Chondrocyte (in vitro differentiated cells): ENCODE data around the gene LIX1L. TPM values are rescaled to one million over a fixed set of nuclear protein-coding genes. Genes with fewer than 3 reads are reported as not detected.

Experiments
- DNase-seq: peaks from one replicate; pipeline ENCODE4 v3.0.0; 2021; ENCODE audit warnings: mixed read lengths, low spot score
- H3K27ac Mint-ChIP-seq: one replicate; pipeline ENCODE4 v1.8.0; 2021; ENCODE audit warnings: mild to moderate bottlenecking, moderate library complexity, mixed read lengths; ENCODE audit not compliant: unreplicated experiment
- H3K27me3 Mint-ChIP-seq: 2 replicates; pipeline ENCODE4 v1.8.0; 2021; ENCODE audit warnings: low read depth, mixed read lengths
- H3K36me3 Mint-ChIP-seq: 2 replicates; pipeline ENCODE4 v1.8.0; 2021; ENCODE audit warnings: low read depth, mixed read lengths
- H3K4me1 Mint-ChIP-seq: 2 replicates; pipeline ENCODE4 v1.8.0; 2021; ENCODE audit warnings: low read depth, mild to moderate bottlenecking, mixed read lengths
- H3K4me3 Mint-ChIP-seq: one replicate; pipeline ENCODE4 v1.8.0; 2021; ENCODE audit warnings: mild to moderate bottlenecking, moderate library complexity, mixed read lengths; ENCODE audit not compliant: unreplicated experiment
- H3K9me3 Mint-ChIP-seq: 2 replicates; pipeline ENCODE4 v1.8.0; 2021; ENCODE audit warnings: low read depth, mixed read lengths
- total RNA-seq: library from RNA; stranded (reverse); gene quantifications from 3 replicates; pipeline ENCODE4 v1.2.1, GENCODE V29; 2021
- TF ChIP-seq, protein P1 (sequence below): fragments of 200-600 bp; sonication (generic); IDR thresholded peaks from 2 replicates; pipeline ENCODE4 v1.5.0; 2021; ENCODE audit warnings: antibody characterized with exemption, mild to moderate bottlenecking, moderate library complexity

LIX1L gene
- total RNA-seq, 1 donor from 2014 or later, result 50.3 TPM

DNA sequence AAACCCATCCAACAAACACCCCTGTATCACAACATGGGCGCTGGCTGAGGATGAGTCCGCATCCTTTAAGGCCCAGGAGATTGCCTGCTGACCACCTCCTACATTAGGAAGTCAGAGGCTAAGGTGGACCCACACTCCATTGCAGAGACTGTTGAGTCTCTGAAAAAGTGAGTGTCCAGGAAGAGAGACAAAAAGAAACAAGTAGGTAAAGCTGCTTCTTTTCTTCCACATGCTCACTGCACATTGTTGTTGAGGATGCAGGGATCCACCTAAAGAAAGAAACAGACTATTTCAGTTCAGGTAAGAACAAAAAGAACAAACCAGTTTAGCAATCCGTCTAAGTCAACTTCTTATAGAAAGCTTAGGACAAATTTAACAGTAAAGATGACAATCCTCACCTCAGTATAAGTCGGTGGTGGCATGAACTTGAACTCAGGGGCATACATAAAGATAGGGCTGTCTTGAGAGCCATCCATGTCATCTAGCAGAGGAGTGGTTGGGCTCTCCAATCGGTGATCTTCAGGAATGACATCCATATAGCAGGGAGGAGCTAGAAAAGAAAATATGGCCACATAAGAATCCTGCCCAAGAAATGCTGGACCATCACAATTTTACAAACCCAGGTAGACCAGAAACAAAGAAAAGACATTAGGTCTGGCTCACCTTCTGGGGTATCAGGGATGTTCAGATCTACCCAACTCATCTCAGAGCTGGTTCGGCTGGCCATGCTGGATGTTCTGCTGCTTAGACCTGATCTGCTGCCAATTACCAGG lies 36.0 kb upstream of the LIX1L start:
- H3K27ac Mint-ChIP-seq, result no peak overlapping the region
- TF ChIP-seq, protein P1, sequence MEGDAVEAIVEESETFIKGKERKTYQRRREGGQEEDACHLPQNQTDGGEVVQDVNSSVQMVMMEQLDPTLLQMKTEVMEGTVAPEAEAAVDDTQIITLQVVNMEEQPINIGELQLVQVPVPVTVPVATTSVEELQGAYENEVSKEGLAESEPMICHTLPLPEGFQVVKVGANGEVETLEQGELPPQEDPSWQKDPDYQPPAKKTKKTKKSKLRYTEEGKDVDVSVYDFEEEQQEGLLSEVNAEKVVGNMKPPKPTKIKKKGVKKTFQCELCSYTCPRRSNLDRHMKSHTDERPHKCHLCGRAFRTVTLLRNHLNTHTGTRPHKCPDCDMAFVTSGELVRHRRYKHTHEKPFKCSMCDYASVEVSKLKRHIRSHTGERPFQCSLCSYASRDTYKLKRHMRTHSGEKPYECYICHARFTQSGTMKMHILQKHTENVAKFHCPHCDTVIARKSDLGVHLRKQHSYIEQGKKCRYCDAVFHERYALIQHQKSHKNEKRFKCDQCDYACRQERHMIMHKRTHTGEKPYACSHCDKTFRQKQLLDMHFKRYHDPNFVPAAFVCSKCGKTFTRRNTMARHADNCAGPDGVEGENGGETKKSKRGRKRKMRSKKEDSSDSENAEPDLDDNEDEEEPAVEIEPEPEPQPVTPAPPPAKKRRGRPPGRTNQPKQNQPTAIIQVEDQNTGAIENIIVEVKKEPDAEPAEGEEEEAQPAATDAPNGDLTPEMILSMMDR, result no peak
- no peak for DNase-seq
- H3K27me3 Mint-ChIP-seq, result no peaks in the 10 kb centered on the region
- no peaks in the 10 kb centered on the region for H3K9me3 Mint-ChIP-seq
- peaks cover 47% of the 10 kb centered on the region for H3K4me1 Mint-ChIP-seq
- peaks cover 14% of the 10 kb centered on the region for H3K36me3 Mint-ChIP-seq
- no peak overlapping the region for H3K4me3 Mint-ChIP-seq

DNA sequence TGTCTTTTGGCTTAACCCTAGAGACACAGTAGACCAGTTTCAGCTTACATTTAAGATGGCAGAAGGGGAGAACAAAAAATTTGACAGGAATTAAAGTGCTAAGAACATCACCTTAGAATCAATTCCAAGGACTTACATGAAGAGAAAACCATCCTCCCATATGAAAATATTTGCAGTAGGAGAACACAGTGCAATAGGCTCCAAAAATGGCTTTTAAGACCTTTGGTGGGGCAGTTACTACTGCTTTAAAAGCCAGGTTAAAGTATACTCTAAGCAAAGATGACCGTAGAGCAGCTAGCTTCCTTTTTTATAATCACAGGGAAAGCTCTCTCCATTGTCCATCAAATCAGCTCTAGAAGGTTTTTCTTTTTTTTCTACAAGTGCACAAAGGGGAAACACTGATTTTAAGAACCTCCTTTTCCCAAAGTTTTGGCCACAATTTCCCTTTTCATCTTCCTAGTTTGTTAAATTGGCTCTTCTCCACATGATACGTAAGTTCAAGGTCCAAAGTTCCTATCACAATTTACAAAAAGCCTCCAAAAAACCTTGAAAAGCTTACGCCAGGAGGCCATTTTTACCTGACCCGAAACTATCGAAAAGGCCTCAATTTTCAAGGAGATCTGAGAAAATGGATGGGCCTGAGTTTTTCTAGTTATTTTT lies 35.3 kb upstream of the LIX1L start:
- TF ChIP-seq, protein P1, result no peak
- H3K36me3 Mint-ChIP-seq, result peaks cover 14% of the 10 kb centered on the region
- peaks cover 47% of the 10 kb centered on the region for H3K4me1 Mint-ChIP-seq
- H3K4me3 Mint-ChIP-seq, result no peak overlapping the region
- H3K27ac Mint-ChIP-seq, result no peak overlapping the region
- no peaks in the 10 kb centered on the region for H3K27me3 Mint-ChIP-seq
- no peaks in the 10 kb centered on the region for H3K9me3 Mint-ChIP-seq
- no peak for DNase-seq

DNA sequence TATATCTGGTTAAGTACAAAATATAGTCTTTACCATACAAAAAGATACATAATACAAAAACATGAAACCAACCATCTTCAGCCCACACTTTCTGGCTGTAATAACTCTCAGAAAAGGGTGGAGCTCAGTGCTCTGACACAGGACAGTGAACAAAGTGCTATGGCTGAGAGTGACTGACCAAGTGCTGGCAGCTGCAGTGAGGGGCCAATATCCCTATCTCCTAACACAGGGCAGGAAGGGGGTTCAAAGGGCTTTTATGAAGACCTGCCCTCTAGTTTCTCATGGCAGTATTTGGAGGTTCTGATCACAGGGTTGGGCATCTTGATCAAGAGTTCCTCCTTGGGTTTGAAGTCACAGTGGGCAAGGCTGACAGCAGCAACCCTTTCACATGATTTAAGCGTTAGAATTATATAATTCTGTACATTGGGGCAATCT lies 34.7 kb upstream of the LIX1L start:
- Mint-ChIP-seq H3K9me3 (no peaks in the 10 kb centered on the region), H3K27me3 (no peaks in the 10 kb centered on the region), H3K4me1 (peaks cover 41% of the 10 kb centered on the region), H3K4me3 (no peak overlapping the region), H3K36me3 (peaks cover 14% of the 10 kb centered on the region), H3K27ac (no peak overlapping the region)
- TF ChIP-seq, protein P1, result no peak
- no peak for DNase-seq

DNA sequence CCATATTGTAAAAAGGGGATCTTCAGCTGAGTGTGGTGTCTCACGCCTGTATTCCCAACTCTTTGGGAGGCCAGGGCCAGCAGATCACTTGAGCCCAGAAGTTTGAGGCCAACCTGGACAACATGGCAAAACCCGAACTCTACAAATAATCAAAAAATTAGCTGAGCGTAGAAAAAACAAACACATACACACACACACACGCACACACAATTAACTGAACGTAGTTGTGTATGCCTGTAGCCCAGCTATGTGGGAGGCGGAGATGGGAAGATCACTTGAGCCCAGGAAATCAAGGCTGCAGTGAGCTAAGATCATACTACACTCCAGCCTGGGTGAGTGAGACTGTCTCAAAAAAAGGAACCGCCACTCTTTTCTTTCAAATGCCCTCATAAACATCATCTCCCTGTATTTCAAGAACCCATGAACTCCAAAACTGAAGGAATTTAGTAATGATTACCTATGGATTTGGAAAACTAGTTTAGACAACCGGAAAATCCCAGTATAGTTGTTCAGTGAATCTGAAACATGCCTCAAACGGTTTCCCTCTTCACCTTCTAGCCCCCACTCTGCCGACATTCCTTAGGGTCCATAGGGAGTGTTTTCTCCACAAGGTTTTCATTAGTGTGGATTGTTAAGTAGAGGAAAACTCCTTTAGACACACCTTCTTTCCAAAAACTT lies 34.1 kb upstream of the LIX1L start:
- Mint-ChIP-seq H3K27me3 (no peaks in the 10 kb centered on the region), H3K4me3 (no peak overlapping the region), H3K4me1 (peaks cover 35% of the 10 kb centered on the region), H3K9me3 (no peaks in the 10 kb centered on the region), H3K36me3 (peaks cover 14% of the 10 kb centered on the region), H3K27ac (no peak overlapping the region)
- no peak for DNase-seq
- TF ChIP-seq, protein P1, result no peak

DNA sequence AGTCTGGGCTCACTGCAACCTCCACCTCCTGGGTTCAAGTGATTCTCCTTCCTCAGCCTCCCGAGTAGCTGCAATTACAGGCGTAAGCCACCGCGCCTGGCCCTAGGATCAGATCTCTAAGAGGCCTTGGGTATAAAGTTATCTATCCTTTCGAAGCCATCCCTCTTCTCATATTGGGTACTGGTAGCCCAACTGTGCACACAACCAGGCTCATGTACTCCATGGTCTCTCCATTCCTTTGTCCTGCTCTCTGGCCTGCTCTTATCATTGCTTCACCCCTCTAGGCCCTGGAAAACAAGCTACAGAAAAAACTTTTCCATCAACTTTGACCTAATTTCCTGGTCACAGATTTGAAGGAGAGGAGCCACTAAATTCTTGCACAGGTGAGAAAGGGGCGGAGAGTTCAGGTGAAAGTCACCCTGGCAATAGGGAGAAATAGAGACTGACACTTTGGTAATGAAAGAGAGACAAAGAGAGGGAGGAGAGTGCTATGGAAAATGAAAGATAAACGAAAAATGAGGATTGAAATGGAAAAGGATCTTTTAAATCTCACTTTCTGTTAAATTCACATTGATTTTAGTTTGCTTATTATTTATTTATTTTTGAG lies 32.5 kb upstream of the LIX1L start:
- H3K9me3 Mint-ChIP-seq, result no peaks in the 10 kb centered on the region
- H3K4me3 Mint-ChIP-seq, result no peak overlapping the region
- H3K4me1 Mint-ChIP-seq, result peaks cover 29% of the 10 kb centered on the region
- H3K36me3 Mint-ChIP-seq, result peaks cover 14% of the 10 kb centered on the region
- no peak overlapping the region for H3K27ac Mint-ChIP-seq
- no peak for DNase-seq
- no peaks in the 10 kb centered on the region for H3K27me3 Mint-ChIP-seq
- TF ChIP-seq, protein P1, result no peak
